Uterus (tissue), 2 donors: ENCODE results near the gene KCNC1.

Experiments
- CTCF ChIP-seq, 4 experiments: fragments of 200-600 bp in 2 of 4; fragments of 450-650 bp in 2 of 4; sonication (generic) in 2 of 4; IDR thresholded peaks; one replicate each; pipeline ENCODE4 v1.5.1; 2016 to 2019; ENCODE audit warnings: antibody characterized with exemption in 4 of 4, mild to moderate bottlenecking in 2 of 4, moderate library complexity in 1 of 4
- POLR2A ChIP-seq, 2 donors: fragments of 450-650 bp; IDR thresholded peaks; one replicate each; pipeline ENCODE4 v1.6.1; 2016; ENCODE audit warnings: antibody characterized with exemption in 2 of 2, mild to moderate bottlenecking in 1 of 2, moderate library complexity in 1 of 2

DNA sequence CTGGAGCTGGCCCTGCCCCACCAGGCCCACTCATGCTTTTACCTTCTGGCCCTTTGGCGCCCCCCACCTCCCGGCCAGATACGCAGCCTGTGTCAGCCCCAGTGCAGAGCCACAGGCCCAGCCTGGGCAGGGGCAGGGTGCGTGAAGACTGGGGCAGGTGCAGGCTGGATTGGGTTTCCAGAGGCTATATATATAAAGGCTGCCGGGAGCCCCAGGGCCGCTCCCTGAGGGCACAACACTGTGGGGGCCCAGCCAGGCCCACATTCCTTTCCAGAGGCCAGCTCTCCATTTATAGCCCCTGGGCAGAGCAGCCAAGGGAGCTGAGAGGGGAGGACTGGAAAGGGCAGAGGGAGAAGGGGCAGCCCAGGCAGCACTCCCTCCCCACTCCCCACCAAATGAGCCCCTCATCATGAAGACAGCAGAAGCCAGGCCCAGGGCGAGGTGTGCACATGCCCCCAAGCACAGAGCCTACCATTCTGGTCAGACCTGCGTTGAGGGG lies 20.2 kb upstream of the KCNC1 start:
- TF ChIP-seq CTCF (IDR thresholded peaks at IDR 0.05): no peak
- no peak for TF ChIP-seq POLR2A (IDR thresholded peaks at IDR 0.05)
